Regular cardiac myocyte (primary cell): ENCODE results near the gene PON2. TPM values are rescaled to one million over a fixed set of nuclear protein-coding genes. Genes with fewer than 3 reads are reported as not detected.

Source experiments
- total RNA-seq: library from RNA; depleted of rRNA; stranded (reverse); fragments of >200 nt; gene quantifications from 2 replicates; pipeline ENCODE4 v1.2.3, GENCODE V29; 2014

PON2 gene
- total RNA-seq: 62.5 and 95.8 TPM in 2 replicates

DNA sequence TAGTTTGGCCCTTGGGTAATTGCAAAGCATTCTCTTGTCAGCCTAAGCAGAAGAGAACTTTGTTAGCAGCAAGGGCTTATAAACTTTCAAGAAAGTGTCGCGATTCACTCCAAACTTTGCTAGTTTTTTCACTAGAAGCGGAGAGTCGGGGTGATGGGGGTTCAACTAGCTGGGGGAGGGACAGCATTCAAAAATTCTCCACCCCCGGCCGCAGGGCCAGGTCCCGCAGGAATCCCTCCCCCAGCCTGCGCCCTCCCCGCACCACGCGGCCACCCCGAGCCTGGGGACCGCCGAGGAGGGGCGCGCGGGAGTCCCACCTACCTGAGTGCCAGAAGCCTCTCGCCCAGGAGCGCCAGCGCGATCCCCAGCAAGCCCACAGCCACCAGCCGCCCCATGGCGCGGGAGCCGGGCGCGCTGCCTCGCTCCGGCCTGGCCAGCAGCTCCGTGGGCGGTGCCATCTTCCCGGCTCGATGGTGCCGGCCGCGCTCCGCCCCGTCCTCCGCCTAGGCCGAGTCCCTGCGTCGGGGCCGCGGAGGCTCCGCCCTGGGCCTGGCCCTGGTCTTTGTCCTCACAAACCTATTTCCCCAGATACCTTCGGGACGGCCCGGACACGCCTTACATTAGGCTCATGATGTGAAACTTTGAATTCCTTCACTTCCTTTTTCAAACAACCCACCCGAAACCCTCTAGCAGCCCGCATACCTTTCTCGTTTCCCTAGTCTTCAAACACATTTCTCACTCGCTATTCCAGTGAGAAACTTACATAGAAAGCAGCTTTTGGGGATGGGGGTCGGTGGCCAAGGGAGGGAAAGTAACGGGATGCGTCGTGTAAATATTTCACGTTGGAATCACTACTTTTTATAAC lies at the start of gene PON2:
Gene PON2 (minus strand): TSS at position 472 of the 865 bp plus-strand sequence. CDS start 77 bp downstream, at position 395.

GRCh38 chr7:95396136-95397032 lies 38.4 kb downstream of the PON2 start, which contains the start of gene PON3:
Gene PON3, minus strand, starts transcription at chr7:95396375. Its CDS starts 25 bp downstream, at chr7:95396350.

Other genes with a start within 250 kb of the PON2 start
- not detected in 2 replicates for gene PON1, start 110.5 kb downstream of the PON2 start, total RNA-seq
- under 0.01 TPM in 2 replicates for gene PON3, start 38.7 kb downstream of the PON2 start, total RNA-seq
- not detected in 2 replicates for gene ASB4, start 50.9 kb upstream of the PON2 start, total RNA-seq
- gene PDK4, start 161.5 kb upstream of the PON2 start, total RNA-seq: 0.58 and 6.5 TPM in 2 replicates